Fibroblast of gingiva (primary cell): ENCODE data around the gene ROPN1.
A peak's percentile ranks its signal among the peaks of the same experiment; 100 is the strongest.
"Not testable (repeated sequence)": the region's sequence is repeated elsewhere in the genome, so short reads cannot be mapped to it uniquely, and the experiment has no call there.

ENCODE experiments used
- DNase-seq: peaks from one replicate; pipeline ENCODE4 v3.0.0-alpha.2; 2011; ENCODE audit warnings: low read depth

The ROPN1 gene

GRCh38 chr3:123991730-123992588, at the start of gene ROPN1:
Gene ROPN1 (minus strand): TSS chr3:123992124. CDS start chr3:123980481, 11,643 bp downstream.
- DNase-seq = not testable (repeated sequence)

- no peak for DNase-seq
Observed at GRCh38 chr3:124041553-124041952, 49.6 kb upstream of the ROPN1 start.

- DNase-seq = no peak
Observed at GRCh38 chr3:124037326-124037725, 45.4 kb upstream of the ROPN1 start.

DNA sequence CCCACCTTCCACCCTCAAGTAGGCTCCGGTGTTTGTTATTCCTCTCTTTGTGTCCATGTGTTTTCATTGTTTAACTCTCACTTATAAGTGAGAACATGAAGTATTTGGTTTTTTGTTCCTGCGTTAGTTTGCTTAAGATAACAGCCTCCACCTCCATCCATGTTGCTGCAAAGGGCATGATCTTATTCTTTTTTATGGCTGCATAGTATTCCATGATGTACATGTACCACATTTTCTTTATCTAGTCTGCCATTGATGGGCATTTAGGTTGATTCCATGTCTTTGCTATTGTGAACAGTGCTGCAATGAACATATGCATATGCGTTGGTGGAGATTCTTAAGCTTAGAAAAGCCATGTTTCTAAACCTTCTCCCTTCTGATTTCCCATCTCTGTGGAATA, 44.3 kb upstream of the ROPN1 start:
- not testable (repeated sequence) for DNase-seq

DNA sequence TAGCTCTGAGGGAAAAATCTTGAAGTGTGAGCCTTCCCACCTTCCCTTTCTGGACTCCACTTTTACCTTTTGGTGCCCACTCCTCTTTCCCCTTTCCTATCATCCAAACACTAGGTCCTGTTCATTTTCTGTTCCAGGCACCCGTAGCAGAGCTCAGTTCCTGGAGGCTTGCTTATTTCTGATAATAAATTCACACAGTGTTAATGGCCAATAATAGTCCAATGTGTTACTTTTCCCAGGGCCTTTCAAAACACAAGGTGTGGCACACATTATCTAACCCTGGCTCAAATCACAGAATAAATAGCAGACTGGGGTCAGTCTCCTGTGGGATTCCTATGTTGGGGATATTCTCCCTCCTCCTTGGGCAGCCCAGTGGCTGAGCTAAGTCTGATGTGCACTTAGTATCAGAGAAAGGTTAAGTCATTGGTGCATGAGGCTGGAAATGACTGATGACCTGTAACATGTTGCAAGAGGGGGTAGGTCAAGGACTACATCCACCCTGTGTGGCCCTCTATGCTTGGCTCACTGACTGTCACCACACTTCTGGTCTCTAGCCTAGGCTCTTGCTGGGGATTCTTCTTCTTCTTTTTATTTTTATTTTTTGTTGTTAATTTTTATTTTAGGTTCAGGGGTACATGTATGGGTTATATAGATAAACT, 43.7 kb upstream of the ROPN1 start:
- DNase-seq = no peak

- no peak for DNase-seq
Observed at GRCh38 chr3:124034844-124035152, 42.9 kb upstream of the ROPN1 start.

GRCh38 chr3:124034016-124034843, 42.3 kb upstream of the ROPN1 start:
- DNase-seq = no peak

GRCh38 chr3:124033360-124034015, 41.6 kb upstream of the ROPN1 start, which contains the start of gene KALRN:
Gene KALRN (plus strand): TSS chr3:124033369.
- no peak for DNase-seq

DNA sequence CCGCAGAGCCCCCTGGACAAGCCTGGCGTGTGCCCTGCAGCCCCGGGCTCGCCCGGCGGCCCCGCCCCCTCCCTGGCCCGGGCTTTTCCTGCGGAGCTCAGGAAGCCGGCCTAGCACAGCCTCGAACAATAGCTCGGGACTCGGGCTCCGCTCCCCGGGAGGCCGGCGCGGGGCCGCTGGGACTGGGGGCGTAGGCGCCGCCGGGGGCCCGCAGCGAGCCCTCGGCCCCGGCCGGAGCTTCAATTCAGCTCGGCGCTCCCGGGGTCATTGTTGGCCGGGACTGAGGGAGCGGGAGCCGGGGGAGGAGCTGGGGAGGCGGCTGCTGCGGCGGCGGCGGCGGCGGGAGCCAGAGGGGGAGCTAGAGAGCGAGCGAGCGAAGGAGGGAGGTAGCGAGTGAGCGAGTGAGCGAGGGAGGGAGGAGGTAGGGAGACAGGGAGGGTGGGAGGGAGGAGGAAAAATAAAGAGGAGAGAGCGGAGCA, 41.0 kb upstream of the ROPN1 start:
- DNase-seq = peak; percentile 69

DNA sequence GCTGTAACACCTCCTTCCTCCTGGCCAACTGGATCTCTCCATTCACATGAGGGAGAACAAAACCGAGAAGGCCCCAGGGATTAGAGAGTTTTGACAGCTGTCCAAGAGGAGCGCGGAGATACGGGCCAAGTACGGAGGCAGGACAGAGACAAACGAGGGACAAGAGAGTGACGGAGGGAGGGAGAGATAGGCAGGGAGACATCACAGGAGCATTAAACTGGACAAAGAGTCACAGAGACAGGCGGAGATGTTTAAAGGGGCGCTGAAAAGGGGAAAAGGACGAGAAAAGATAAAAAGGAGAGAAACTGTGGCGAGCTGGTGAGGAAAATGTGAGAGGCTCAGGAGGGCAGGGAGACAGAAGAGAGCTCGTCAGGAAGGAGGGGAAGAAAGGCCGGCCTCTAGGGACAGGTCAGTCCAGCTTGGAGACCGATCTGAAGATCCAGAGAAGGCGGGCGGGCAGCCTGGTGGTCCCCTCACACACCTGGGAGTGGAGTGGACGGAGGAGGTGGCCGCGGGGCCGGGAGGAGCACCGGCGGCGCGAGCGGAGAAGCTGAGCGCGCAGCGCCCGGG, 40.5 kb upstream of the ROPN1 start:
- peak; percentile 14 for DNase-seq

GRCh38 chr3:124026516-124026915, 34.6 kb upstream of the ROPN1 start:
- DNase-seq = no peak

GRCh38 chr3:124023531-124023930, 31.6 kb upstream of the ROPN1 start:
- DNase-seq = not testable (repeated sequence)

DNA sequence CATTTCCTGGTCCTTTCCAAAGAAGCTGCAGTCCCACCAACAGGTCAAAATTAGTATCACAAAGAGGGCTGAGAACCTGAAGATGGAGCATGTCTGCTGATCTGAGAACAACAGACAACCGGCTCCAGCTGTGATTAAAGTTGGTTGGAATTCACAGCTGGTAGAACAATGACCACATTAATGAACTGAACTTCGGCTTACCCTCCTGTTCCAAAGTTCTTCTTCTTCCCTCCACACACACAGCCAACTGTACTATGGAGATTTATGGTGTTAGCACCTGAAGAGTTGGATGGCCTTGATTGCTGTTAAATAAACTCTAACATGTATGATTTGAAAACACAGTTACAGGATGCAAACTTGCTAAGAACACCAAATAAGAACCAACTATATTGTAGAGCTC, 27.4 kb upstream of the ROPN1 start:
- DNase-seq = no peak

DNA sequence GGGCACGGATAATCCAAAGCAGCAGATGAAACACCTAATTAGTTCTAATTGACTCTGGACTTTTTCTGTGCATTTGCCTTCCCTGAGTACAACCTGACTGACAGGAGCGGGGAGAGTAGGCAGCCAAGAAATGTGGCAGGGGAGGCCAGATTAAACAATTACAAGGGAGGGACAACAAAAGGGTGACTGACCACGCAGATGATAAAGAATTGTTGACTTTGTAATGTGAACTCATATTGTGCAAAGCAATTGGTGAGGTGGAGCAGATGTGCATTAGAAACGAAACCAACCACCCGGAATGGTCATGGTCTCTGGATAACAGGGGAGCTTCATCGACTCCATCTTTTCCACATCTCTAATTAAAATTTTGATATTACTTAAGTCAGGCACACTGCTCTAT, 25.6 kb upstream of the ROPN1 start:
- DNase-seq = not testable (repeated sequence)

DNA sequence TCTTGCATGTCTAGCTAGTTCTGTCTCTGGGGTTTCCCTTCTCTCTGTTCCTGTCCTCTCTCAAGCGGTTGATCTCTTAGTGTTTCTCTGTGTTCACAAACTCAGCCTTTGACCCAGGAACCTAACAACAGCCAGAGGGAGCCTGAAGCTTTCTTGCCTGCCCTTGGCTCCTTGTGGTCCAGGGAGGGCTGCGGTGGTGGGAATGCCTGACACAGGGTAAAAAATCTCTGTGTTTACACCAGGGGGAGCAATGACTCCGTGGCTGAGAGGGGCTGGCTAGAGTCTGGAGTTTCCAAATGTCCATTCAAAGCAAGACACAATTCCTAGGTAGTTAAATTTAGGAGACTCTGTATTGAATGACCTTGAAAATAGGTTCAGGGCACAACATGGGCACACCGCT, 24.6 kb upstream of the ROPN1 start:
- DNase-seq = peak; percentile 6

DNA sequence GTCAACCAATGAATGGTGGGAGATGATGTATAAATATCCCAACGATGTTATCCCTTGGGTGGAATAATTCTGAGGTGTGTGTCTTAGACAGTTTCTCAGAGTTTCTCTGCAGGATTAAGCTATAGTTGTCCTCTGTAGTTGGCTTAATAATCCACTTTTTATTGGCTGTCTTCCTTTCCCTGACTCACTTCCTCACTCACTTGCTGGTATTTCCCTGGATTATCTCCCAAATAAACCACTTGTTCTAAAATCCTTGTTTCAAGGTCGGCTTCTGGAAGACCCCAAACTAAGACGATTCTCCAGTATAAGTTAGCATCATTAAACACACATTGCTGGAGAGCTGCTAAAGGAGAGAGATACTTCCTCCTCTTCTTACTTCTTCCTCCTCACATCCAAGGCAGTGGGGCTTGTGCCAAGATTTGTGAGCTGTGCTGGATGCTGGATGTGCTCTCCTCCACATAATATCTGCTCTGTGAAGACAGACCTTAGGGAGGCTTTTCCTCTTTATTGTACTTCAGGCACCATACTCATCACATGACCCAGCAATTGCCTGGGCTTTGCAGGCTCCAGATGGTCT, 22.5 kb upstream of the ROPN1 start:
- no peak for DNase-seq

DNA sequence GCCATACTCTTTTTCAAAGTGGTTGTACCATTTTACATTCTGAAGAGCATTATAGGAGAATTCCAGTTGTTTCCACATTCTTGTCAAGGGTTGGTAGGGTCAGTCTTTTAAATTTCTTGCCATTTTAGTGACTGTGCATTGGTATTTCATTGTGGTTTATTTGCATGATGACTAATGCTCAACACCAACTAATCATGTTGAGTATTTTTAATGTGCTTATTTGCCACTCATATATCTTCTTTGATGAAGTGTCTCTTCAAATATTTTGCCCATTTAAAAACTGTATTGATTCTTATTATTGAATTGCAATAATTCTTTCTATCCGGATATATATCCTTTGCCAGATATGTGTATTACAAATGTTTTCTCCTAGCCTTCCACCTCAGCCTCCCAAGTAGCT, 16.4 kb upstream of the ROPN1 start:
- not testable (repeated sequence) for DNase-seq

DNA sequence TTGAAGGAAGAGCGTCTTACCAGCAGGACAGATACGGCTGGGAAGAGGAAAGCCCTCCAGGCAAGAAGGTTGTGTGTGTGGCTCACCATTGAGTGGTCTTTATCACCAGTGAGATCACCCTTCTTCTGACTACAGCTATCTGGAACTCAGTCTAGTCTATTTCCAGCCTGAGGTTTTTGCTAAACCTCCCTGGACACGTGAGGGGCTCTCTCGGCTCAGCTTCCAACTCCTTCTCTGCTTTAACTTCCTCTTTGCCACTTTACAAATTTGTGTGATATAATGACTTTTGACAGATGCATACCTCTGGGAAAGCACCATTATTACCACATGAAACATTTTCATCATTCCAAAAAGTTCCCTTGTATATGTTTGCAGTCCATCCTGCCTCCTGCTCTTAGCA, 15.3 kb upstream of the ROPN1 start:
- no peak for DNase-seq

DNA sequence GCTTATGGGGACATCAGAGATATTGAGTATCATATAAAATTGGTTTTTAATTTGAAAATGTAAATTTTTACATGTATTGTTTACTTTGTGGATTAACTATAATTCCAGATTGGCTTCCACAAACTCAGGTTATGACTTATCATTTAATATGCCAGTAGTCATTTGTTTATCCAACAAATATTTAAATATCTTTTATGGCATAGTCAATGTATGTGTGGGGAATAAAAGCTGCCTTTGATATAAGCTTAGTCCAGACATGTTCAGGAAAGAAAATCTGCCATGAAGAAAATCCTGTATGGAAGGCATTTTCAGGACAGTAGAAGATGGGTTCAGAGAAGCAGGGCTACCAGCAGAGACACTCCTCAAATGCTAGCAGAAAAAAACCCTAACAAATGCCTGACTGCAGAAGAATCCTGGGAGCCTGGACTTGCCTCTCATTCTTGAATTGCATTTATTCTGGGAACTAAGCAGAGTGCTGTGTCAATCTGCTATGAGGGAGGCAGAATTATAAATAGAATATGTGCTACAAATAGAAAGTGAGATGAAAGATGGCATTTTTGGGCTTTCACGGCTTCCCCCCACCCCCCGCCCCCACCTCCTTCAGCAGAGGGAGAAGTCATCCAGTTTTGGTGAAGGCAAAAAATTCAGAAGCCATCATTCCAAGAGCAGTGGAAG, 10.6 kb upstream of the ROPN1 start:
- not testable (repeated sequence) for DNase-seq

DNA sequence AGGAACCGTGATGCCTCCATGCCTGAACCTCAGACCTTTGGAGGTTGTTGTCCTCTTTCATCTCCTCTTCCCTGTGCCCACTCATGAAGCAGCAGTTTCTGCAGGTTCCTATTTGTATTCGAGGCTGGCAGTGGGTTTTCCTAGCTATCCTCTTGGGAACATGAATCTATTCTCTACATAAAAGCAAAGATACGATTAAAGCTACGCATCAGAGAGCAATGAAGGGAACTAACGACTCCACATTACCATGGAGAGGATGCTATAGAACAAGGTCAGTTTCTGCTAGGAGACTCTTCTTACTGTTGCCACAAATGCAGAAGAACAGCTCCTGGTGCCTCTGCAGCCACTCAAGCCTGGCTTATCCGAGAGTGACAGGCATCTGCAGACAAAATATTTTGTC, 9.4 kb upstream of the ROPN1 start:
- not testable (repeated sequence) for DNase-seq

DNA sequence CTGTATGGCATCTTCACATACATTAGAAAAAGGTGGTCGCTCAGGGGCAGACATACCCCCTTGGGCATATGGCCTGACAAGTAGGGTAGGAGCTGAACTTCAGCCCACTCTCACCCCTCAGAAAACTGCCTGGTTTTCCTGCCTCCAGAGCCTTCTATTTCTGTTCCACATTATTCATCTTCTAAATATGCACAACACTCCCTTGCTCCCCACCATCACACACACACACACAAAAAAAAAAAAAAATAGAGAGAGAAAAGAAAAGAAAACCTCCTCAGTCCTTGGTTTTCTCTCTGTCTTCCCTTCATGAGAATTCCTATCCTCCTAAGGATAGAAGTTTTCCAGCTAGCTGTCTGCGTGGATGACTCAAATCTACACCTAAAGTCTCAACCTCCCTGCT, 5.6 kb upstream of the ROPN1 start:
- DNase-seq = no peak
